Trophoblast cell (in vitro differentiated cells and primary cell): ENCODE results near the gene OPA3.

Experiments used
- DNase-seq, 2 donors: peaks; one replicate each; pipeline ENCODE4 v3.0.0-alpha.2; 2016
- H2AFZ ChIP-seq: 2 replicates; pipeline ENCODE4 v1.6.1; 2013; ENCODE audit warnings: low read length, moderate library complexity, mild to moderate bottlenecking; ENCODE audit not compliant: insufficient read depth, poor library complexity
- H2AK5ac ChIP-seq: 2 replicates; pipeline ENCODE4 v1.6.1; 2013; ENCODE audit warnings: mild to moderate bottlenecking, low read length
- H2BK120ac ChIP-seq: 2 replicates; pipeline ENCODE4 v1.6.1; 2013; ENCODE audit warnings: low read length, mild to moderate bottlenecking, moderate library complexity; ENCODE audit not compliant: insufficient read depth, poor library complexity
- H2BK12ac ChIP-seq: 2 replicates; pipeline ENCODE4 v1.6.1; 2013; ENCODE audit warnings: mild to moderate bottlenecking, low read length, moderate library complexity
- H2BK5ac ChIP-seq: 2 replicates; pipeline ENCODE4 v1.6.1; 2013; ENCODE audit warnings: low read length, low read depth, moderate library complexity, mild to moderate bottlenecking; ENCODE audit not compliant: poor library complexity
- H3K14ac ChIP-seq: 2 replicates; pipeline ENCODE4 v1.6.1; 2013; ENCODE audit warnings: mild to moderate bottlenecking, low read length
- H3K18ac ChIP-seq: 2 replicates; pipeline ENCODE4 v1.6.1; 2013; ENCODE audit warnings: mild to moderate bottlenecking, low read length
- H3K23ac ChIP-seq: 2 replicates; pipeline ENCODE4 v1.6.1; 2013; ENCODE audit warnings: low read length
- H3K27ac ChIP-seq: 2 replicates; pipeline ENCODE4 v1.5.1; 2013; ENCODE audit warnings: low read depth, mild to moderate bottlenecking, inconsistent platforms, low read length, moderate library complexity
- H3K27me3 ChIP-seq: 2 replicates; pipeline ENCODE4 v1.6.1; 2013; ENCODE audit warnings: inconsistent platforms, mild to moderate bottlenecking, low read length, moderate library complexity; ENCODE audit not compliant: insufficient read depth
- H3K36me3 ChIP-seq, 2 experiments: 1 replicate in 1 of 2; 2 replicates in 1 of 2; pipeline ENCODE4 v1.6.1; 2013; ENCODE audit warnings: low read length in 2 of 2, mild to moderate bottlenecking in 2 of 2, moderate library complexity in 1 of 2; ENCODE audit not compliant: insufficient read depth in 2 of 2, control insufficient read depth in 1 of 2
- H3K4ac ChIP-seq: 2 replicates; pipeline ENCODE4 v1.6.1; 2013; ENCODE audit warnings: low read depth, mild to moderate bottlenecking, low read length, moderate library complexity
- H3K4me1 ChIP-seq, 2 experiments: 1 replicate in 1 of 2; 2 replicates in 1 of 2; pipeline ENCODE4 v1.6.1; 2013; ENCODE audit warnings: low read length in 2 of 2, mild to moderate bottlenecking in 2 of 2, moderate library complexity in 1 of 2; ENCODE audit not compliant: insufficient read depth in 2 of 2, control insufficient read depth in 1 of 2
- H3K4me2 ChIP-seq: 2 replicates; pipeline ENCODE4 v1.6.1; 2013; ENCODE audit warnings: inconsistent platforms, mild to moderate bottlenecking, low read length, moderate library complexity
- H3K4me3 ChIP-seq: 2 replicates; pipeline ENCODE4 v1.5.1; 2013; ENCODE audit warnings: mild to moderate bottlenecking, low read depth, low read length, inconsistent platforms
- H3K79me1 ChIP-seq: one replicate; pipeline ENCODE4 v1.6.1; 2013; ENCODE audit warnings: low read length
- H3K79me2 ChIP-seq: 2 replicates; pipeline ENCODE4 v1.6.1; 2013; ENCODE audit warnings: low read length, mild to moderate bottlenecking; ENCODE audit not compliant: control insufficient read depth, insufficient read depth, poor library complexity
- H3K9ac ChIP-seq: 2 replicates; pipeline ENCODE4 v1.6.1; 2013; ENCODE audit warnings: mild to moderate bottlenecking, low read length
- H3K9me3 ChIP-seq: 2 replicates; pipeline ENCODE4 v1.6.1; 2013; ENCODE audit warnings: low read depth, mild to moderate bottlenecking, control low read depth, inconsistent platforms, low read length; ENCODE audit not compliant: insufficient read depth
- H4K12ac ChIP-seq: 2 replicates; pipeline ENCODE4 v1.6.1; 2013; ENCODE audit warnings: low read depth, mild to moderate bottlenecking, low read length, moderate library complexity
- H4K8ac ChIP-seq: 2 replicates; pipeline ENCODE4 v1.6.1; 2013; ENCODE audit warnings: low read depth, mild to moderate bottlenecking, low read length, moderate library complexity
- H4K91ac ChIP-seq: one replicate; pipeline ENCODE4 v1.6.1; 2013; ENCODE audit warnings: low read depth, mild to moderate bottlenecking, low read length, moderate library complexity
- WGBS: extraction: QIAGEN DNeasy Blood & Tissue Kit; methylation state at CpG from one replicate; pipeline ENCODE4 v1.1.7; 2013; ENCODE audit warnings: missing lambda C conversion rate; ENCODE audit not compliant: insufficient read length, insufficient coverage; ENCODE audit errors: extremely low coverage; 5-methylcytosine and 5-hydroxymethylcytosine counted together

Gene OPA3

DNA sequence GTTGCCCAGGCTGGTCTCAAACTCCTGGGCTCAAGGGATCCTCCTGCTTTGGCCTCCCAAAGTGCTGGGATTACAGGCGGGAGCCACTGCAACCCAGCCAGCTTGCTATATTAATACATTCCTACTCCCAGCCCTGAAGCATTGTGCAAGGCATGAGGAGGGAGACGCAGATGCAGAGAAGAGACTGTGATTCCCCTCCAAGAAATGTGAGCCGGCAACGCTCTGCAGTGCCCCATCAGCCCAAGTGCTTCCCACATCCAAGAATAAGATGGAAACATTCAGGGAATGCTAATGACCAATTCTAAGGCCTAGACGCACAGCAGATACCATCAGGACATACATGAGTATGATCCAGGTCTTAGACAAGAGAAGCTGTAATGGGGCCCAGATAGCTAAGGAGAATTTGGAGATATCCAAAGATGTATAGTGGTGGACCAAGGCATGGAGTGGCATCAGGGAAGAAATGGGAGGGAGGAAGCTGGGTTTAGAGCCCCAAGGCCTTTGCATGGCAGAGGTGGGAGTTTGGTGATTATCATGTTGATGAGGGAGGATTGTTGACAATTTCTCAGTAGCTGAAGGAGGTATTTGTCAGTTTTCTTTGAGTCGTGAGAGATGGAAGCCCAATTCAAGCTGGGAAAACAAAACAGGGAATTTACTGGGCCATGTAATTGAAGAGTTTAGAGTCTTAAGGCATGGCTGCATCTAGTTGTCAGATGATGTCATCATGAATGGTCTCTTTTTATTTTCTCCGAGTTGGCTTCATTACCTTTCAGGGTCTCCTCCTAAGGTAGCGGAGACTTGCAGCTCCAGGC is 83.5 kb downstream of the OPA3 start:
- Histone ChIP-seq H4K8ac (no peak overlapping the region), H3K9ac (no peak overlapping the region), H3K23ac (no peak overlapping the region), H3K4me2 (no peak overlapping the region), H3K27me3 (peaks cover 20% of the 10 kb centered on the region), H2BK120ac (no peak overlapping the region), H3K27ac (no peak overlapping the region), H4K91ac (no peak overlapping the region), H3K4ac (no peak overlapping the region), H4K12ac (no peak overlapping the region), H2AK5ac (no peak overlapping the region), H2BK12ac (no peak overlapping the region), H3K4me1 (peaks cover 22 to 24% of the 10 kb centered on the region in 2 experiments), H3K79me1 (peaks cover 6% of the 10 kb centered on the region), H2AFZ (no peak overlapping the region), H3K4me3 (no peak overlapping the region), H3K14ac (no peak overlapping the region), H2BK5ac (no peak overlapping the region), H3K36me3 (no peaks in the 10 kb centered on the region), H3K18ac (no peak overlapping the region), H3K79me2 (no peaks in the 10 kb centered on the region), H3K9me3 (peaks cover 7% of the 10 kb centered on the region)
- DNase-seq: peak; percentile 95 to 98
- WGBS: no CpG with 5 or more reads among the region's 8 CpGs

DNA sequence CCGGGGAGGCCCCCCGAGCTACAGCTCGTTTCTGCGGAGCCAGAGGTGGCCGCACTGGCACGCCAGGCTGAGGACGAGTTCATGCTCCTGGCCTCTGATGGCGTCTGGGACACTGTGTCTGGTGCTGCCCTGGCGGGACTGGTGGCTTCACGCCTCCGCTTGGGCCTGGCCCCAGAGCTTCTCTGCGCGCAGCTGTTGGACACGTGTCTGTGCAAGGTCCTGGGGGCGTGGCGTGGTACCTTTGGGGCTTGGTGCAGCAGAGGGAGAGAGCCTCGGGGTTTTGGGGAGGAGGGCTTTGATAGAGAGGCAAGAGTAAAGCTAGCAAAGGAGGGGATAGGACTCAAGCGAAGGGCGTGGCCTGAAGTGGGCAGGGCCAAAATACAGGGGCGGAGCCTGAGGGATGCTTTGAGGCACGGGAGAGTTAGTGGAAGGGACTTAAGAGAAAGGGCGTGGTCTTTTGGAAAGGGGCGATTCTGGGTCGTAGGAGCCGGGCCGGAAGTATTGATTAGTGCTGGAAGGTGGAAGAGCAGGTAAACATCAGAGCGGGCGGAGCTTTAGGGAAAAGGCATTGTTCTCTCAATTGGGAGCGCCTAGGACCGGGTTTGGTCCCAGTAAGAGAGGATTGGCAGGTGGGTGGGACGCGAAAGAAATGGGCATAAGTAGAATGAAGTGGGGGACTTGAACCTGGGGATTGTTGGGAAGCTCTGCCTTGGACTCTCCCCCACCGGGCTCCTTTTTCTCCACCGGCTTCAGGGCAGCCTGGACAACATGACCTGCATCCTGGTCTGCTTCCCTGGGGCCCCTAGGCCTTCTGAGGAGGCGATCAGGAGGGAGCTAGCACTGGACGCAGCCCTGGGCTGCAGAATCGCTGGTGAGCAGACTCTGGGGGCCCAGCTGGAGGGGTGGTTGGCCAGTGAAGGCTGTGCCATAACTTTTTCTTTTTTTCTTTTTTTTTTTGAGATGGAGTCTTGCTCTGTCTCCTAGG is 85.1 kb downstream of the OPA3 start:
- Histone ChIP-seq H2BK5ac (no peak overlapping the region), H3K4ac (no peak overlapping the region), H3K79me1 (peaks cover 4% of the 10 kb centered on the region), H3K9me3 (peaks cover 7% of the 10 kb centered on the region), H4K8ac (no peak overlapping the region), H2BK120ac (no peak overlapping the region), H3K4me1 (peaks cover 18 to 21% of the 10 kb centered on the region in 2 experiments), H3K36me3 (peaks cover 3 to 4% of the 10 kb centered on the region in 2 experiments), H3K4me2 (peak overlapping the region; percentile 50), H3K9ac (no peak overlapping the region), H3K4me3 (no peak overlapping the region), H2AFZ (no peak overlapping the region), H4K91ac (no peak overlapping the region), H3K27ac (no peak overlapping the region), H4K12ac (no peak overlapping the region), H3K18ac (no peak overlapping the region), H3K79me2 (no peaks in the 10 kb centered on the region), H3K27me3 (peaks cover 20% of the 10 kb centered on the region), H3K14ac (no peak overlapping the region), H3K23ac (no peak overlapping the region), H2BK12ac (no peak overlapping the region), H2AK5ac (no peak overlapping the region)
- no CpG with 5 or more reads among the region's 37 CpGs for WGBS
- DNase-seq: peak in 1 of 2 donors; percentile 34

DNA sequence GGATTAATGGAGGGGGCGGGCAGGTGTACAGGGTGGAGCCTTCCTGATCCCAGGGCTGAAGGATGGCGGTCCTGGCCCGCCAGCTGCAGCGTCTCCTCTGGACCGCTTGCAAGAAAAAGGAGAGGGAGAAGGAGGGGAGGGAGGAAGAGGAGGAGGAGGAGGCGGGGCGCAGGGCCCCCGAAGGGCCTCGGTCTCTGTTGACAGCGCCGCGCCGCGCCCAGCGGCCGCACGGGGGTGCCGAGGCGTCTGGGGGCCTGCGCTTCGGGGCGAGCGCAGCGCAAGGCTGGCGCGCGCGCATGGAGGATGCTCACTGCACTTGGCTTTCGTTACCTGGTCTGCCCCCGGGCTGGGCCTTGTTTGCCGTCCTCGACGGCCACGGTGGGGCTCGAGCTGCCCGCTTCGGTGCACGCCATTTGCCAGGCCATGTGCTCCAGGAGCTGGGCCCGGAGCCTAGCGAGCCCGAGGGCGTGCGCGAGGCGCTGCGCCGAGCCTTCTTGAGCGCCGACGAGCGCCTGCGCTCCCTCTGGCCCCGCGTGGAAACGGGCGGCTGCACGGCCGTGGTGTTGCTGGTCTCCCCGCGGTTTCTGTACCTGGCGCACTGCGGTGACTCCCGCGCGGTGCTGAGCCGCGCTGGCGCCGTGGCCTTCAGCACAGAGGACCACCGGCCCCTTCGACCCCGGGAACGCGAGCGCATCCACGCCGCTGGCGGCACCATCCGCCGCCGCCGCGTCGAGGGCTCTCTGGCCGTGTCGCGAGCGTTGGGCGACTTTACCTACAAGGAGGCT is 86.0 kb downstream of the OPA3 start, which contains the start of gene PPM1N:
Gene PPM1N (plus strand): TSS at position 33 of the 785 bp plus-strand sequence. CDS start 30 bp downstream, at position 63.
- no peak for DNase-seq
- WGBS: no CpG with 5 or more reads among the region's 89 CpGs
- H3K9me3 ChIP-seq: peaks cover 7% of the 10 kb centered on the region

DNA sequence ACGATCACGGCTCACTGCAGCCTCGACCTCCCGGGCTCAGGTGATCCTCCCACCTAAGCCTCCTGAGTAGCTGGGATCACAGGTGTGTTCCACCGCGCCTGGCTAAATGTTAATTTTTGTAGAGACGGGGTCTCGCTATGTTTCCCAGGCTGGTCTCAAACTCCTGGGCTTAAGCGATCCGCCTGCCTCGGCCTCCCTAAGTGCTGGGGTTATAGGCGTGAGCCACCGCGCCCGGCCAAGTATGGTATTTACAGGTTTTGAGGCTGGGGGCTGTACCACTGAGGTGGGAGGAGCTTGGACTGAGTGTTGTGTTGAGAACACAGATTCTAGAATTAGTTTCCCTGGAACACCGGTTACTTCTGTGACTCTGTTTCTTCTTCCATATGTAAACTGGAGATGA is 86.8 kb downstream of the OPA3 start:
- Histone ChIP-seq H3K79me1 (peaks cover 6% of the 10 kb centered on the region), H2AFZ (no peak overlapping the region), H2BK120ac (no peak overlapping the region), H4K91ac (no peak overlapping the region), H3K4me3 (no peak overlapping the region), H3K23ac (no peak overlapping the region), H2BK12ac (no peak overlapping the region), H3K27me3 (peaks cover 20% of the 10 kb centered on the region), H3K79me2 (peaks cover 2% of the 10 kb centered on the region), H3K4me2 (no peak overlapping the region), H3K4ac (no peak overlapping the region), H3K14ac (no peak overlapping the region), H3K4me1 (peaks cover 19 to 21% of the 10 kb centered on the region in 2 experiments), H2BK5ac (no peak overlapping the region), H3K9me3 (peaks cover 7% of the 10 kb centered on the region), H3K27ac (no peak overlapping the region), H3K9ac (no peak overlapping the region), H3K18ac (no peak overlapping the region), H3K36me3 (peaks cover 9 to 10% of the 10 kb centered on the region in 2 experiments), H2AK5ac (no peak overlapping the region), H4K12ac (no peak overlapping the region), H4K8ac (no peak overlapping the region)
- no CpG with 5 or more reads among the region's 16 CpGs for WGBS
- DNase-seq: no peak

More for the DNA sequence above, 86.0 kb downstream of the OPA3 start, which contains the start of gene PPM1N:
- Histone ChIP-seq H2AFZ (peak within 1 kb of the TSS; percentile 4), H3K9ac (no peak within 1 kb of the TSS), H3K4me3 (peak within 1 kb of the TSS; percentile 54), H2BK120ac (no peak within 1 kb of the TSS), H4K91ac (no peak within 1 kb of the TSS), H3K23ac (peak within 1 kb of the TSS; percentile 20), H3K14ac (no peak within 1 kb of the TSS), H3K79me2 (no peaks in the 10 kb centered on the region), H3K18ac (no peak within 1 kb of the TSS), H4K8ac (peak within 1 kb of the TSS; percentile 57), H2AK5ac (no peak within 1 kb of the TSS), H3K27me3 (peaks cover 20% of the 10 kb centered on the region), H3K4me1 (peaks cover 18 to 21% of the 10 kb centered on the region in 2 experiments), H2BK12ac (peak within 1 kb of the TSS; percentile 47), H3K4ac (no peak within 1 kb of the TSS), H3K36me3 (peaks cover 9 to 10% of the 10 kb centered on the region in 2 experiments), H3K4me2 (peak within 1 kb of the TSS; percentile 68), H2BK5ac (no peak within 1 kb of the TSS), H4K12ac (peak within 1 kb of the TSS; percentile 54), H3K27ac (no peak within 1 kb of the TSS), H3K79me1 (peaks cover 4% of the 10 kb centered on the region)
